OCI-LY7 (cell line): ENCODE data around the gene CYP17A1.

Experiments used
- CTCF ChIP-seq: fragments of 200-600 bp; sonication (generic); conservative IDR thresholded peaks from 2 replicates; pipeline ENCODE4 v1.5.1; 2014; ENCODE audit warnings: mild to moderate bottlenecking, antibody characterized with exemption, low read length, moderate library complexity, mixed read lengths
- EZH2phosphoT487 ChIP-seq: fragments of 200-600 bp; sonication (generic); IDR thresholded peaks from 2 replicates; pipeline ENCODE4 v1.6.1; 2018; ENCODE audit warnings: low read depth, borderline replicate concordance, mild to moderate bottlenecking, mixed run types, antibody characterized with exemption, low read length, moderate library complexity, mixed read lengths

GRCh38 chr10:102837230-102837721 lies at the start of gene CYP17A1:
- TF ChIP-seq CTCF (no peak), EZH2phosphoT487 (no peak)
